ENCODE results near the gene PTGDR. TPM values are rescaled to one million over a fixed set of nuclear protein-coding genes. Genes with fewer than 3 reads are reported as not detected.

PTGDR gene
- polyA plus RNA-seq, 1 donor from 2014 or later: 0.10 TPM

DNA sequence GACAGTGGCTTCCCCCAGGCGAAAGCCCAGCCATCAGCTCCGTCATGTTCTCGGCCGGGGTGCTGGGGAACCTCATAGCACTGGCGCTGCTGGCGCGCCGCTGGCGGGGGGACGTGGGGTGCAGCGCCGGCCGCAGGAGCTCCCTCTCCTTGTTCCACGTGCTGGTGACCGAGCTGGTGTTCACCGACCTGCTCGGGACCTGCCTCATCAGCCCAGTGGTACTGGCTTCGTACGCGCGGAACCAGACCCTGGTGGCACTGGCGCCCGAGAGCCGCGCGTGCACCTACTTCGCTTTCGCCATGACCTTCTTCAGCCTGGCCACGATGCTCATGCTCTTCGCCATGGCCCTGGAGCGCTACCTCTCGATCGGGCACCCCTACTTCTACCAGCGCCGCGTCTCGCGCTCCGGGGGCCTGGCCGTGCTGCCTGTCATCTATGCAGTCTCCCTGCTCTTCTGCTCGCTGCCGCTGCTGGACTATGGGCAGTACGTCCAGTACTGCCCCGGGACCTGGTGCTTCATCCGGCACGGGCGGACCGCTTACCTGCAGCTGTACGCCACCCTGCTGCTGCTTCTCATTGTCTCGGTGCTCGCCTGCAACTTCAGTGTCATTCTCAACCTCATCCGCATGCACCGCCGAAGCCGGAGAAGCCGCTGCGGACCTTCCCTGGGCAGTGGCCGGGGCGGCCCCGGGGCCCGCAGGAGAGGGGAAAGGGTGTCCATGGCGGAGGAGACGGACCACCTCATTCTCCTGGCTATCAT, 47.3 kb downstream of the PTGDR start:
- H2AFZ ChIP-seq (ENCODE audit: low read depth, low read length): peak overlapping the region; percentile 34
- peak; percentile 42 for TF ChIP-seq MXI1 (conservative IDR thresholded peaks at IDR 0.05; ENCODE audit: poor library complexity, severe bottlenecking)
- TF ChIP-seq POLR2AphosphoS5 (IDR thresholded peaks at IDR 0.05): no peak
- no peaks in the 10 kb centered on the region for H3K9me2 ChIP-seq (ENCODE audit: insufficient read depth, low read length)
- no peaks in the 10 kb centered on the region for H3K79me2 ChIP-seq (replicated peaks; ENCODE audit: insufficient read depth, low read length)
- no peaks in the 10 kb centered on the region for H3K36me3 ChIP-seq (ENCODE audit: insufficient read depth, low read length)
- no peaks in the 10 kb centered on the region for H3K9me3 ChIP-seq (ENCODE audit: low read length)
- H3K4me2 ChIP-seq (ENCODE audit: low read length): peak overlapping the region; percentile 76
- H4K20me1 ChIP-seq (ENCODE audit: insufficient read depth): no peaks in the 10 kb centered on the region
- no peaks in the 10 kb centered on the region for H3F3A ChIP-seq (ENCODE audit: insufficient read depth, low read length, poor library complexity, severe bottlenecking)
- H3K9ac ChIP-seq (ENCODE audit: low read length): peak overlapping the region; percentile 38
- H3K4me3 ChIP-seq (ENCODE audit: low read length): peak overlapping the region; percentile 72
- H3K27ac ChIP-seq (ENCODE audit: low read length): no peak overlapping the region
- H3K27me3 ChIP-seq (ENCODE audit: insufficient read depth, low read depth, low read length): peaks cover 65% of the 10 kb centered on the region

- Histone ChIP-seq H4K20me1 (ENCODE audit: insufficient read depth) (no peaks in the 10 kb centered on the region), H3K9ac (ENCODE audit: low read length) (no peak overlapping the region), H3K79me2 (replicated peaks; ENCODE audit: insufficient read depth, low read length) (no peaks in the 10 kb centered on the region), H3K9me3 (ENCODE audit: low read length) (no peaks in the 10 kb centered on the region), H3K27me3 (ENCODE audit: insufficient read depth, low read depth, low read length) (peaks cover 65% of the 10 kb centered on the region), H3K36me3 (ENCODE audit: insufficient read depth, low read length) (no peaks in the 10 kb centered on the region), H3K27ac (ENCODE audit: low read length) (no peak overlapping the region), H3K4me2 (ENCODE audit: low read length) (no peak overlapping the region), H3K4me3 (ENCODE audit: low read length) (peak overlapping the region; percentile 72), H3F3A (ENCODE audit: insufficient read depth, low read length, poor library complexity, severe bottlenecking) (no peaks in the 10 kb centered on the region), H3K9me2 (ENCODE audit: insufficient read depth, low read length) (no peaks in the 10 kb centered on the region), H2AFZ (ENCODE audit: low read depth, low read length) (no peak overlapping the region)
- TF ChIP-seq, protein P1, sequence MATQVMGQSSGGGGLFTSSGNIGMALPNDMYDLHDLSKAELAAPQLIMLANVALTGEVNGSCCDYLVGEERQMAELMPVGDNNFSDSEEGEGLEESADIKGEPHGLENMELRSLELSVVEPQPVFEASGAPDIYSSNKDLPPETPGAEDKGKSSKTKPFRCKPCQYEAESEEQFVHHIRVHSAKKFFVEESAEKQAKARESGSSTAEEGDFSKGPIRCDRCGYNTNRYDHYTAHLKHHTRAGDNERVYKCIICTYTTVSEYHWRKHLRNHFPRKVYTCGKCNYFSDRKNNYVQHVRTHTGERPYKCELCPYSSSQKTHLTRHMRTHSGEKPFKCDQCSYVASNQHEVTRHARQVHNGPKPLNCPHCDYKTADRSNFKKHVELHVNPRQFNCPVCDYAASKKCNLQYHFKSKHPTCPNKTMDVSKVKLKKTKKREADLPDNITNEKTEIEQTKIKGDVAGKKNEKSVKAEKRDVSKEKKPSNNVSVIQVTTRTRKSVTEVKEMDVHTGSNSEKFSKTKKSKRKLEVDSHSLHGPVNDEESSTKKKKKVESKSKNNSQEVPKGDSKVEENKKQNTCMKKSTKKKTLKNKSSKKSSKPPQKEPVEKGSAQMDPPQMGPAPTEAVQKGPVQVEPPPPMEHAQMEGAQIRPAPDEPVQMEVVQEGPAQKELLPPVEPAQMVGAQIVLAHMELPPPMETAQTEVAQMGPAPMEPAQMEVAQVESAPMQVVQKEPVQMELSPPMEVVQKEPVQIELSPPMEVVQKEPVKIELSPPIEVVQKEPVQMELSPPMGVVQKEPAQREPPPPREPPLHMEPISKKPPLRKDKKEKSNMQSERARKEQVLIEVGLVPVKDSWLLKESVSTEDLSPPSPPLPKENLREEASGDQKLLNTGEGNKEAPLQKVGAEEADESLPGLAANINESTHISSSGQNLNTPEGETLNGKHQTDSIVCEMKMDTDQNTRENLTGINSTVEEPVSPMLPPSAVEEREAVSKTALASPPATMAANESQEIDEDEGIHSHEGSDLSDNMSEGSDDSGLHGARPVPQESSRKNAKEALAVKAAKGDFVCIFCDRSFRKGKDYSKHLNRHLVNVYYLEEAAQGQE (IDR thresholded peaks at IDR 0.05; ENCODE audit: borderline replicate concordance): no peak
- no peak for TF ChIP-seq EZH2 (IDR thresholded peaks at IDR 0.05; ENCODE audit: borderline replicate concordance, insufficient read depth, low read length, poor library complexity, severe bottlenecking)
- no peak for TF ChIP-seq CTCF (IDR thresholded peaks at IDR 0.05; ENCODE audit: poor library complexity, severe bottlenecking)
- no peak for TF ChIP-seq TAF1 (IDR thresholded peaks at IDR 0.05; ENCODE audit: low read depth)
- TF ChIP-seq EP300 (conservative IDR thresholded peaks at IDR 0.05; ENCODE audit: poor library complexity, severe bottlenecking): no peak
- no peak for TF ChIP-seq MXI1 (conservative IDR thresholded peaks at IDR 0.05; ENCODE audit: poor library complexity, severe bottlenecking)
- TF ChIP-seq SMC3 (conservative IDR thresholded peaks at IDR 0.05; ENCODE audit: poor library complexity): no peak
- no peak for TF ChIP-seq RAD21 (conservative IDR thresholded peaks at IDR 0.05)
- TF ChIP-seq POLR2AphosphoS5 (IDR thresholded peaks at IDR 0.05): no peak
Observed at GRCh38 chr14:52315355-52315718, 47.8 kb downstream of the PTGDR start.
